Uterus (tissue), 2 donors: ENCODE data around the gene GALK2.

Experiments used
- POLR2A ChIP-seq, 2 donors: fragments of 450-650 bp; IDR thresholded peaks; one replicate each; pipeline ENCODE4 v1.6.1; 2016; ENCODE audit warnings: antibody characterized with exemption in 2 of 2, mild to moderate bottlenecking in 1 of 2, moderate library complexity in 1 of 2
- TF ChIP-seq, protein P1 (sequence below), 4 experiments: fragments of 200-600 bp in 2 of 4; fragments of 450-650 bp in 2 of 4; sonication (generic) in 2 of 4; IDR thresholded peaks; one replicate each; pipeline ENCODE4 v1.5.1; 2016 to 2019; ENCODE audit warnings: antibody characterized with exemption in 4 of 4, mild to moderate bottlenecking in 2 of 4, moderate library complexity in 1 of 4

DNA sequence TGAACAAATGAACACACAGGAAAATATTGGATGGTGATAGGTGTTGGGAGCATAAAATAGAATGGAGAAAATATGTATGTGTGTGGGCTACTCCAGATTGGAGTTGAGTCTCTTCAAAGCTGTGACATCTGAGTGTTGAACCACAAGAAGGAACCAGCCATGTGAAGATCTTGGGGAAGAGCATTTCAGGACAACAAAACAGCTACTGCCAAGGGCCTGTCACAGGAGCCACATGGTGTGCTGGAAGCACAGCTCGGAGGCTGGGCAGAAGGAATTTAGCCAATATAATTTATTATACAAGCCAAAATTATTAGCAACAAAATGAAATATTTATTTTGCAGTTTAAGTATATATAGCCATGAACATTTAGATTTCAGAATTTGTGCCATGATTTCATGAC, 144.7 kb downstream of the GALK2 start:
- TF ChIP-seq, protein P1, sequence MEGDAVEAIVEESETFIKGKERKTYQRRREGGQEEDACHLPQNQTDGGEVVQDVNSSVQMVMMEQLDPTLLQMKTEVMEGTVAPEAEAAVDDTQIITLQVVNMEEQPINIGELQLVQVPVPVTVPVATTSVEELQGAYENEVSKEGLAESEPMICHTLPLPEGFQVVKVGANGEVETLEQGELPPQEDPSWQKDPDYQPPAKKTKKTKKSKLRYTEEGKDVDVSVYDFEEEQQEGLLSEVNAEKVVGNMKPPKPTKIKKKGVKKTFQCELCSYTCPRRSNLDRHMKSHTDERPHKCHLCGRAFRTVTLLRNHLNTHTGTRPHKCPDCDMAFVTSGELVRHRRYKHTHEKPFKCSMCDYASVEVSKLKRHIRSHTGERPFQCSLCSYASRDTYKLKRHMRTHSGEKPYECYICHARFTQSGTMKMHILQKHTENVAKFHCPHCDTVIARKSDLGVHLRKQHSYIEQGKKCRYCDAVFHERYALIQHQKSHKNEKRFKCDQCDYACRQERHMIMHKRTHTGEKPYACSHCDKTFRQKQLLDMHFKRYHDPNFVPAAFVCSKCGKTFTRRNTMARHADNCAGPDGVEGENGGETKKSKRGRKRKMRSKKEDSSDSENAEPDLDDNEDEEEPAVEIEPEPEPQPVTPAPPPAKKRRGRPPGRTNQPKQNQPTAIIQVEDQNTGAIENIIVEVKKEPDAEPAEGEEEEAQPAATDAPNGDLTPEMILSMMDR (IDR thresholded peaks at IDR 0.05): no peak
- no peak for TF ChIP-seq POLR2A (IDR thresholded peaks at IDR 0.05)
